Naive B cell (primary cell): ENCODE measurements around the gene TGFB1. TPM values are rescaled to one million over a fixed set of nuclear protein-coding genes. Genes with fewer than 3 reads are reported as not detected.
A peak's percentile ranks its signal among the peaks of the same experiment; 100 is the strongest.

ENCODE experiments used
- ATAC-seq, 2 donors: fragments of 150-1000 bp; cut with Tn5 transposase; 2 replicates each; pipeline ENCODE4 v1.10.0; 2021; ENCODE audit warnings: low read depth in 2 of 2, mild to moderate bottlenecking in 2 of 2, moderate library complexity in 2 of 2
- DNase-seq: peaks from one replicate; pipeline ENCODE4 v3.0.0; 2022
- H3K27ac Mint-ChIP-seq, 6 donors: one replicate each; pipeline ENCODE4 v1.8.0; 2020 to 2022; ENCODE audit warnings: mild to moderate bottlenecking in 6 of 6, mixed read lengths in 6 of 6, moderate library complexity in 5 of 6, inconsistent platforms in 2 of 6
- H3K27me3 Mint-ChIP-seq, 3 donors: one replicate each; pipeline ENCODE4 v1.8.0; 2021 to 2022; ENCODE audit warnings: mixed read lengths in 3 of 3, mild to moderate bottlenecking in 1 of 3
- H3K36me3 Mint-ChIP-seq, 2 donors: one replicate each; pipeline ENCODE4 v1.8.0; 2020 to 2022; ENCODE audit warnings: mixed read lengths in 2 of 2, inconsistent platforms in 1 of 2, mild to moderate bottlenecking in 1 of 2
- H3K4me1 Mint-ChIP-seq, 3 donors: one replicate each; pipeline ENCODE4 v1.8.0; 2020 to 2022; ENCODE audit warnings: mixed read lengths in 3 of 3, inconsistent platforms in 1 of 3, mild to moderate bottlenecking in 1 of 3, moderate library complexity in 1 of 3
- H3K4me3 Mint-ChIP-seq, 8 donors: one replicate each; pipeline ENCODE4 v1.8.0; 2020 to 2022; ENCODE audit warnings: mild to moderate bottlenecking in 8 of 8, mixed read lengths in 8 of 8, moderate library complexity in 8 of 8, inconsistent platforms in 2 of 8
- H3K9me3 Mint-ChIP-seq, 7 donors: one replicate each; pipeline ENCODE4 v1.8.0; 2020 to 2022; ENCODE audit warnings: mixed read lengths in 7 of 7, mild to moderate bottlenecking in 5 of 7, inconsistent platforms in 2 of 7, moderate library complexity in 1 of 7
- polyA plus RNA-seq, 6 donors: library from polyadenylated mRNA; unstranded; fragments of 300-500 nt; fragmentation: Illumina TruSeq; gene quantifications; one replicate each; pipeline ENCODE4 v1.2.3, GENCODE V29; 2021; ENCODE audit warnings: low read depth in 6 of 6

TGFB1 gene
- polyA plus RNA-seq, 6 donors from 2014 or later = 20.1 to 61.9 (median 35.4) TPM

GRCh38 chr19:41307954-41308449 is 45.7 kb downstream of the TGFB1 start:
- H3K9me3 Mint-ChIP-seq = no peaks in the 10 kb centered on the region
- peak overlapping the region in 7 of 8 donors; percentile 91 to 100 (median 98) for H3K4me3 Mint-ChIP-seq
- DNase-seq (no peak), ATAC-seq (peak; percentile 4 to 7)
- peaks cover 53 to 82% (median 70%) of the 10 kb centered on the region in 3 donors for H3K4me1 Mint-ChIP-seq
- peak overlapping the region; percentile 99 to 100 (median 99) for H3K27ac Mint-ChIP-seq
- H3K36me3 Mint-ChIP-seq = peaks cover 5 to 23% of the 10 kb centered on the region in 2 donors
- H3K27me3 Mint-ChIP-seq = no peaks in the 10 kb centered on the region

GRCh38 chr19:41307090-41307875 is 46.4 kb downstream of the TGFB1 start:
- no peak for DNase-seq
- ATAC-seq = no peak
- peaks cover 53 to 82% (median 72%) of the 10 kb centered on the region in 3 donors for H3K4me1 Mint-ChIP-seq
- H3K9me3 Mint-ChIP-seq = no peaks in the 10 kb centered on the region
- no peaks in the 10 kb centered on the region for H3K27me3 Mint-ChIP-seq
- H3K27ac Mint-ChIP-seq = peak overlapping the region; percentile 8 to 100 (median 99)
- peak overlapping the region in 7 of 8 donors; percentile 13 to 100 (median 91) for H3K4me3 Mint-ChIP-seq
- H3K36me3 Mint-ChIP-seq = peaks cover 8 to 21% of the 10 kb centered on the region in 2 donors

- Mint-ChIP-seq H3K4me3 (no peak overlapping the region), H3K9me3 (no peaks in the 10 kb centered on the region), H3K4me1 (peaks cover 55 to 82% (median 72%) of the 10 kb centered on the region in 3 donors), H3K27ac (peak overlapping the region; percentile 18 to 100 (median 94)), H3K27me3 (no peaks in the 10 kb centered on the region), H3K36me3 (peaks cover 9 to 21% of the 10 kb centered on the region in 2 donors)
- ATAC-seq (no peak), DNase-seq (no peak)
Observed at GRCh38 chr19:41305927-41306793, 47.6 kb downstream of the TGFB1 start.

- peak overlapping the region in 3 of 8 donors; percentile 9 to 54 (median 50) for H3K4me3 Mint-ChIP-seq
Observed at GRCh38 chr19:41304706-41305483, 48.8 kb downstream of the TGFB1 start.

GRCh38 chr19:41303954-41304353 is 49.8 kb downstream of the TGFB1 start:
- Mint-ChIP-seq H3K4me1 (peaks cover 49 to 84% (median 63%) of the 10 kb centered on the region in 3 donors), H3K9me3 (no peaks in the 10 kb centered on the region), H3K4me3 (peak overlapping the region in 2 of 8 donors; percentile 28 to 51), H3K36me3 (peaks cover 9 to 21% of the 10 kb centered on the region in 2 donors), H3K27me3 (no peaks in the 10 kb centered on the region), H3K27ac (peak overlapping the region in 4 of 6 donors; percentile 38 to 97 (median 72))
- DNase-seq (no peak), ATAC-seq (no peak)

More at GRCh38 chr19:41304706-41305483, 48.8 kb downstream of the TGFB1 start:
- Mint-ChIP-seq H3K4me1 (peaks cover 54 to 84% (median 69%) of the 10 kb centered on the region in 3 donors), H3K9me3 (no peaks in the 10 kb centered on the region), H3K27me3 (no peaks in the 10 kb centered on the region), H3K36me3 (peaks cover 9 to 21% of the 10 kb centered on the region in 2 donors), H3K27ac (peak overlapping the region; percentile 11 to 97 (median 79))
- ATAC-seq (no peak), DNase-seq (no peak)

GRCh38 chr19:41302624-41303351 is 50.9 kb downstream of the TGFB1 start:
- H3K27me3 Mint-ChIP-seq = no peaks in the 10 kb centered on the region
- H3K27ac Mint-ChIP-seq = peak overlapping the region; percentile 95 to 100 (median 98)
- DNase-seq (peak; percentile 62), ATAC-seq (peak; percentile 63 to 71)
- H3K36me3 Mint-ChIP-seq = peaks cover 9 to 21% of the 10 kb centered on the region in 2 donors
- no peaks in the 10 kb centered on the region for H3K9me3 Mint-ChIP-seq
- peak overlapping the region; percentile 40 to 85 (median 64) for H3K4me3 Mint-ChIP-seq
- H3K4me1 Mint-ChIP-seq = peaks cover 48 to 84% (median 63%) of the 10 kb centered on the region in 3 donors

GRCh38 chr19:41300555-41300954 is 53.2 kb downstream of the TGFB1 start:
- Mint-ChIP-seq H3K9me3 (no peaks in the 10 kb centered on the region), H3K27me3 (no peaks in the 10 kb centered on the region), H3K27ac (peak overlapping the region in 5 of 6 donors; percentile 29 to 99 (median 95)), H3K4me1 (peaks cover 46 to 85% (median 69%) of the 10 kb centered on the region in 3 donors), H3K4me3 (peak overlapping the region in 2 of 8 donors; percentile 6 to 63), H3K36me3 (peaks cover 6 to 9% of the 10 kb centered on the region in 2 donors)
- DNase-seq (no peak), ATAC-seq (no peak)

GRCh38 chr19:41299755-41300089 is 54.0 kb downstream of the TGFB1 start:
- ATAC-seq (no peak), DNase-seq (no peak)
- H3K27ac Mint-ChIP-seq = peak overlapping the region in 4 of 6 donors; percentile 96 to 99 (median 98)
- H3K27me3 Mint-ChIP-seq = no peaks in the 10 kb centered on the region
- no peak overlapping the region for H3K4me3 Mint-ChIP-seq
- H3K36me3 Mint-ChIP-seq = peaks cover 12 to 15% of the 10 kb centered on the region in 2 donors
- no peaks in the 10 kb centered on the region for H3K9me3 Mint-ChIP-seq
- H3K4me1 Mint-ChIP-seq = peaks cover 50 to 83% (median 69%) of the 10 kb centered on the region in 3 donors

GRCh38 chr19:41299046-41299754 is 54.5 kb downstream of the TGFB1 start:
- no peak for DNase-seq
- H3K36me3 Mint-ChIP-seq = peaks cover 13 to 18% of the 10 kb centered on the region in 2 donors
- no peaks in the 10 kb centered on the region for H3K9me3 Mint-ChIP-seq
- no peak overlapping the region for H3K4me3 Mint-ChIP-seq
- H3K4me1 Mint-ChIP-seq = peaks cover 47 to 77% (median 65%) of the 10 kb centered on the region in 3 donors
- peak overlapping the region; percentile 80 to 99 (median 96) for H3K27ac Mint-ChIP-seq
- no peak for ATAC-seq
- no peaks in the 10 kb centered on the region for H3K27me3 Mint-ChIP-seq

- peak overlapping the region; percentile 96 to 99 (median 98) for H3K27ac Mint-ChIP-seq
- peak; percentile 39 to 56 for ATAC-seq
- peak overlapping the region in 7 of 8 donors; percentile 6 to 82 (median 66) for H3K4me3 Mint-ChIP-seq
- no peaks in the 10 kb centered on the region for H3K27me3 Mint-ChIP-seq
- peaks cover 46 to 72% (median 60%) of the 10 kb centered on the region in 3 donors for H3K4me1 Mint-ChIP-seq
- DNase-seq = peak; percentile 48
- H3K9me3 Mint-ChIP-seq = no peaks in the 10 kb centered on the region
- H3K36me3 Mint-ChIP-seq = peaks cover 12 to 19% of the 10 kb centered on the region in 2 donors
Observed at GRCh38 chr19:41298348-41298964, 55.3 kb downstream of the TGFB1 start.

- peak; percentile 62 for DNase-seq
- Mint-ChIP-seq H3K4me3 (peak overlapping the region in 7 of 8 donors; percentile 6 to 82 (median 66)), H3K27ac (peak overlapping the region; percentile 96 to 99 (median 98)), H3K27me3 (no peaks in the 10 kb centered on the region), H3K9me3 (no peaks in the 10 kb centered on the region), H3K4me1 (peaks cover 42 to 65% (median 56%) of the 10 kb centered on the region in 3 donors), H3K36me3 (peaks cover 12 to 19% of the 10 kb centered on the region in 2 donors)
- ATAC-seq = peak; percentile 79
Observed at GRCh38 chr19:41297628-41298347, 55.9 kb downstream of the TGFB1 start.
